HL-60 (cell line): Measurements from ENCODE around the gene ZFAND3.

Source experiments
- GABPA ChIP-seq: IDR thresholded peaks from 2 replicates; pipeline ENCODE4 v1.6.1; 2012; ENCODE audit warnings: low read depth
- POLR2AphosphoS5 ChIP-seq: IDR thresholded peaks from 2 replicates; pipeline ENCODE4 v1.6.1; 2012; ENCODE audit warnings: low read depth
- TF ChIP-seq, protein P1 (sequence below): IDR thresholded peaks from one replicate; pipeline ENCODE4 v1.5.1; 2011; ENCODE audit warnings: low read length, control low read depth, inconsistent platforms; ENCODE audit not compliant: insufficient read depth

- TF ChIP-seq, protein P1, sequence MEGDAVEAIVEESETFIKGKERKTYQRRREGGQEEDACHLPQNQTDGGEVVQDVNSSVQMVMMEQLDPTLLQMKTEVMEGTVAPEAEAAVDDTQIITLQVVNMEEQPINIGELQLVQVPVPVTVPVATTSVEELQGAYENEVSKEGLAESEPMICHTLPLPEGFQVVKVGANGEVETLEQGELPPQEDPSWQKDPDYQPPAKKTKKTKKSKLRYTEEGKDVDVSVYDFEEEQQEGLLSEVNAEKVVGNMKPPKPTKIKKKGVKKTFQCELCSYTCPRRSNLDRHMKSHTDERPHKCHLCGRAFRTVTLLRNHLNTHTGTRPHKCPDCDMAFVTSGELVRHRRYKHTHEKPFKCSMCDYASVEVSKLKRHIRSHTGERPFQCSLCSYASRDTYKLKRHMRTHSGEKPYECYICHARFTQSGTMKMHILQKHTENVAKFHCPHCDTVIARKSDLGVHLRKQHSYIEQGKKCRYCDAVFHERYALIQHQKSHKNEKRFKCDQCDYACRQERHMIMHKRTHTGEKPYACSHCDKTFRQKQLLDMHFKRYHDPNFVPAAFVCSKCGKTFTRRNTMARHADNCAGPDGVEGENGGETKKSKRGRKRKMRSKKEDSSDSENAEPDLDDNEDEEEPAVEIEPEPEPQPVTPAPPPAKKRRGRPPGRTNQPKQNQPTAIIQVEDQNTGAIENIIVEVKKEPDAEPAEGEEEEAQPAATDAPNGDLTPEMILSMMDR = no peak
- TF ChIP-seq POLR2AphosphoS5 (no peak), GABPA (no peak)
Observed at GRCh38 chr6:37819802-37820717, 533 bp downstream of the ZFAND3 start.
